Esophagus muscularis mucosa (tissue), 3 donors: Measurements from ENCODE around the gene CTAGE4.

Experiments
- CTCF ChIP-seq, 3 experiments: fragments of 200-600 bp in 2 of 3; fragments of 450-650 bp in 1 of 3; sonication (generic) in 2 of 3; IDR thresholded peaks; one replicate each; pipeline ENCODE4 v1.5.1; 2017 to 2019; ENCODE audit warnings: antibody characterized with exemption in 3 of 3, mild to moderate bottlenecking in 2 of 3, moderate library complexity in 1 of 3
- POLR2A ChIP-seq: fragments of 450-650 bp; IDR thresholded peaks from one replicate; pipeline ENCODE4 v1.6.1; 2017; ENCODE audit warnings: antibody characterized with exemption, moderate library complexity, mild to moderate bottlenecking, low read depth

- no peak for TF ChIP-seq CTCF (IDR thresholded peaks at IDR 0.05)
- no peak for TF ChIP-seq POLR2A
Observed at GRCh38 chr7:144137501-144137900, 45.8 kb upstream of the CTAGE4 start.
